Stomach (tissue), 9 donors: ENCODE results near the gene ODF2. TPM values are rescaled to one million over a fixed set of nuclear protein-coding genes. Genes with fewer than 3 reads are reported as not detected.

Experiments used
- DNase-seq, 2 donors: peaks; one replicate each; pipeline versions ENCODE4 v3.0.0 to v3.0.0-alpha.2; 2013 to 2019
- H3K27ac ChIP-seq, 5 donors: fragments of 200-600 bp in 4 of 5; sonication (generic) in 4 of 5; one replicate each; pipeline ENCODE4 v1.5.1; 2013 to 2019; ENCODE audit warnings: mild to moderate bottlenecking in 1 of 5, moderate library complexity in 1 of 5
- H3K27me3 ChIP-seq, 3 donors: fragments of 200-600 bp; sonication (generic); one replicate each; pipeline ENCODE4 v1.5.1; 2017 to 2019; ENCODE audit warnings: mixed run types in 1 of 3
- H3K36me3 ChIP-seq, 4 donors: fragments of 200-600 bp; sonication (generic); 1 replicate in 3 of 4; 2 replicates in 1 of 4; pipeline ENCODE4 v1.5.1; 2016 to 2019
- H3K4me1 ChIP-seq, 4 donors: fragments of 200-600 bp; sonication (generic); one replicate each; pipeline ENCODE4 v1.5.1; 2016 to 2019
- H3K4me3 ChIP-seq, 4 donors: fragments of 200-600 bp; sonication (generic) in 3 of 4; one replicate each; pipeline ENCODE4 v1.5.1; 2016 to 2019; ENCODE audit warnings: mild to moderate bottlenecking in 1 of 4
- H3K9me3 ChIP-seq, 4 donors: fragments of 200-600 bp; sonication (generic); one replicate each; pipeline ENCODE4 v1.5.1; 2016 to 2019
- EP300 ChIP-seq: sonication (generic); formaldehyde crosslinking; IDR thresholded peaks from one replicate; pipeline ENCODE4 v1.6.1; 2017; ENCODE audit warnings: antibody characterized with exemption
- POLR2A ChIP-seq, 4 donors: fragments of 450-650 bp; IDR thresholded peaks; one replicate each; pipeline ENCODE4 v1.6.1; 2016; ENCODE audit warnings: antibody characterized with exemption in 4 of 4, control low read depth in 2 of 4, mild to moderate bottlenecking in 1 of 4, moderate library complexity in 1 of 4
- POLR2AphosphoS5 ChIP-seq, 3 donors: sonication (generic); formaldehyde crosslinking; IDR thresholded peaks; one replicate each; pipeline ENCODE4 v1.6.1; 2016; ENCODE audit warnings: antibody characterized with exemption in 3 of 3
- WGBS, 5 donors: extraction: QIAGEN DNeasy Blood & Tissue Kit in 3 of 5; methylation state at CpG; one replicate each; pipeline versions ENCODE4 v1.1.5 to v1.1.7; 2013 to 2018; 5-methylcytosine and 5-hydroxymethylcytosine counted together
- intact Hi-C: fragments of 100-400 bp; cut with DNase I; formaldehyde crosslinking; loops from one replicate; pipeline ENCODE4 v1.15.1; 2023; ENCODE audit warnings: low total_unique reads
- polyA plus RNA-seq, 3 donors: library from polyadenylated mRNA; stranded (reverse); fragments of 200-250 nt; gene quantifications; one replicate each; pipeline ENCODE4 v1.2.3, GENCODE V29; 2013
- total RNA-seq, 5 donors: library from RNA; depleted of rRNA; stranded (reverse); fragments of >200 nt; gene quantifications; one replicate each; pipeline versions ENCODE4 v1.1.0 to v1.2.3, GENCODE V29; 2014 to 2016
- TF ChIP-seq, protein P1 (sequence below), 7 experiments: fragments of 450-650 bp in 4 of 7; fragments of 200-600 bp in 3 of 7; sonication (generic) in 3 of 7; IDR thresholded peaks; one replicate each; pipeline ENCODE4 v1.5.1; 2016 to 2019; ENCODE audit warnings: antibody characterized with exemption in 7 of 7, control low read depth in 2 of 7, mild to moderate bottlenecking in 1 of 7
- donor health status: healthy with polysubstance abuse.
- donor health status: Bipolar disorder and iron deficiency.
- donor health status: healthy.

ODF2 gene
- total and polyA plus RNA-seq, 8 donors = 7.2 to 42.4 (median 15.4) TPM

DNA sequence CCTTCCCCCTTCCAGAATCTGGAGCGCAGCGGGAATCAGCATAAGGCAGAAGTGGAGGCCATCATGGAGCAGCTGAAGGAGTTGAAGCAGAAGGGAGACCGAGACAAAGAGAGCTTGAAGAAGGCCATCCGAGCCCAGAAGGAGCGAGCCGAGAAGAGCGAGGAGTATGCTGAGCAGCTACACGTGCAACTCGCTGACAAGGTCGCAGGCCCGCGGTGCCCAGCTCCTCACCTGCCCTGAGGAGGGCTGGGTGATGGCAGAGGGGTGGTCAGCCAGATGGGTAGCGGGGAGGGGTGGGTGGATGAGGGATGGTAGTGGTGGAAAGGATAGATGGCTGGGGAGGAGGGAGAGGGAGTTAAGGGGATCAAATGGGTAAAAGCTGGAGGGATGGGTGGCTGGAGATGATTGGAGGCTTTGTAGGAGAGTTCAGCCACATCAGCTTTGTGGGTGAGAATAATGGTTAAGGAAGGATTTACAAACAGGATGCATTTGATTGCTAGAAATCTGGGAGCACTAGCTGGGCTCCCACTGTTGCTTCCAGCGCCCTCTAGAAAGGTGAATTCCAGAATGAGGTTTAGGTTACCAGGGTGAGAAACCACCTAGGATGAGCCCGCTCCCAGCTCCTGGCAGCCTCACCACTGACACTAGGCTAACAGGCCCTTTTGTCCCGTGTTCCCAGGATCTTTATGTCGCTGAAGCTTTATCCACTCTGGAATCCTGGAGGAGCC, 29.0 kb downstream of the ODF2 start:
- H3K27me3 ChIP-seq = no peaks in the 10 kb centered on the region
- WGBS, 5 donors = 93 to 95% (median 94%) methylated on average over 17 of the region's 17 CpGs
- peaks cover 58 to 100% (median 99%) of the 10 kb centered on the region in 4 donors for H3K36me3 ChIP-seq
- intact Hi-C loops = no loop called here
- no peaks in the 10 kb centered on the region for H3K9me3 ChIP-seq
- no peak for TF ChIP-seq POLR2AphosphoS5 (IDR thresholded peaks at IDR 0.05)
- TF ChIP-seq EP300 = no peak
- TF ChIP-seq, protein P1, sequence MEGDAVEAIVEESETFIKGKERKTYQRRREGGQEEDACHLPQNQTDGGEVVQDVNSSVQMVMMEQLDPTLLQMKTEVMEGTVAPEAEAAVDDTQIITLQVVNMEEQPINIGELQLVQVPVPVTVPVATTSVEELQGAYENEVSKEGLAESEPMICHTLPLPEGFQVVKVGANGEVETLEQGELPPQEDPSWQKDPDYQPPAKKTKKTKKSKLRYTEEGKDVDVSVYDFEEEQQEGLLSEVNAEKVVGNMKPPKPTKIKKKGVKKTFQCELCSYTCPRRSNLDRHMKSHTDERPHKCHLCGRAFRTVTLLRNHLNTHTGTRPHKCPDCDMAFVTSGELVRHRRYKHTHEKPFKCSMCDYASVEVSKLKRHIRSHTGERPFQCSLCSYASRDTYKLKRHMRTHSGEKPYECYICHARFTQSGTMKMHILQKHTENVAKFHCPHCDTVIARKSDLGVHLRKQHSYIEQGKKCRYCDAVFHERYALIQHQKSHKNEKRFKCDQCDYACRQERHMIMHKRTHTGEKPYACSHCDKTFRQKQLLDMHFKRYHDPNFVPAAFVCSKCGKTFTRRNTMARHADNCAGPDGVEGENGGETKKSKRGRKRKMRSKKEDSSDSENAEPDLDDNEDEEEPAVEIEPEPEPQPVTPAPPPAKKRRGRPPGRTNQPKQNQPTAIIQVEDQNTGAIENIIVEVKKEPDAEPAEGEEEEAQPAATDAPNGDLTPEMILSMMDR (IDR thresholded peaks at IDR 0.05) = no peak
- TF ChIP-seq POLR2A (IDR thresholded peaks at IDR 0.05) = no peak
- H3K4me3 ChIP-seq = no peak overlapping the region
- no peak for DNase-seq
- H3K27ac ChIP-seq = no peak overlapping the region
- no peaks in the 10 kb centered on the region for H3K4me1 ChIP-seq

DNA sequence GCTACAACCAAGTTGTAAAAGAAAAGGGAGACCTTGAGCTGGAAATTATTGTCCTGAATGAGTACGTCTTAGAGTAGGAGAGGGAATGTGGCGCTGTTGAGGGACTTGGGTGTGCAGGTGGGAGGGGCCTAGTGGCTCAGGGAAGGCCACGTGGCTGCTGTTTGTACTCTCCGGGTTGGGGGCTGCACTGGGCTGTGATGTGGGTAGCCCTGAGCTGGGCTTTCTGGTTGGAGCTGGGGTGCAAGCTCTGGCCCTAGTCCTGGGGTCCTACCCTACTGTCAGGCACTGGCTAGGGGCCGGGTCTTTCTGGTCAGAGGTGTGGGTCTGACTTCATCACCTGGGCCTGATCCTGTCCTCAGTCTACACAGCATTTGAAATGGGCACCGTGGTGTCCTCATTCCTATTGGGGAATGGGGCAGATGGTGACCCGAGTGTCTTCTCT, 29.6 kb downstream of the ODF2 start:
- no peak overlapping the region for H3K4me3 ChIP-seq
- peaks cover 53 to 100% (median 100%) of the 10 kb centered on the region in 4 donors for H3K36me3 ChIP-seq
- 76 to 87% (median 78%) methylated on average over 7 of the region's 7 CpGs for WGBS, 5 donors
- no peak for DNase-seq
- intact Hi-C loops = no loop called here
- no peaks in the 10 kb centered on the region for H3K27me3 ChIP-seq
- TF ChIP-seq EP300 = no peak
- no peak for TF ChIP-seq POLR2A (IDR thresholded peaks at IDR 0.05)
- TF ChIP-seq, protein P1 (IDR thresholded peaks at IDR 0.05) = no peak
- TF ChIP-seq POLR2AphosphoS5 (IDR thresholded peaks at IDR 0.05) = no peak
- H3K27ac ChIP-seq = no peak overlapping the region
- no peaks in the 10 kb centered on the region for H3K4me1 ChIP-seq
- no peaks in the 10 kb centered on the region for H3K9me3 ChIP-seq

DNA sequence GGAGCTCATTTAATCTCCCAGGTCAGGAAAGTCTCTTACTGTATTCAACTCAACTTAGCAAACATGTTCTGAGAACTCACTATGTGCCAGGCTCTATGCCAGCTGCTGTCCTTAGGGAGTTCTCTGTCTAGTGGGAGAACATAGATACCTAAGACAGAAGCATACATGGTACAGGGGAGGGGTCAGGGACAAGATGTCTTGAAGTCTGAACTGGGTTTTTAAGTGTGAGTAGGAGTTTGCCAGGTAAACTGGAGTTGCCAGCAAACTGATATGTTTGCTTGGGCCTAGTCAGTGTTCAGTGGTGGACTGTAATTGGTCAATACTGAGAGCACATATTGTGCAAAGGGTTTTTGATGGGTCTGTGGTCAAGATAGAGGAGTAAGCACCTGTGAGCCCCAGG, 30.4 kb downstream of the ODF2 start:
- TF ChIP-seq POLR2A (IDR thresholded peaks at IDR 0.05) (no peak), EP300 (no peak), POLR2AphosphoS5 (IDR thresholded peaks at IDR 0.05) (no peak)
- TF ChIP-seq, protein P1 (IDR thresholded peaks at IDR 0.05) = no peak
- H3K27ac ChIP-seq = no peak overlapping the region
- intact Hi-C loops = no loop called here
- H3K9me3 ChIP-seq = no peaks in the 10 kb centered on the region
- H3K4me3 ChIP-seq = no peak overlapping the region
- H3K27me3 ChIP-seq = no peaks in the 10 kb centered on the region
- peaks cover 53 to 100% (median 100%) of the 10 kb centered on the region in 4 donors for H3K36me3 ChIP-seq
- DNase-seq = no peak
- no peaks in the 10 kb centered on the region for H3K4me1 ChIP-seq

DNA sequence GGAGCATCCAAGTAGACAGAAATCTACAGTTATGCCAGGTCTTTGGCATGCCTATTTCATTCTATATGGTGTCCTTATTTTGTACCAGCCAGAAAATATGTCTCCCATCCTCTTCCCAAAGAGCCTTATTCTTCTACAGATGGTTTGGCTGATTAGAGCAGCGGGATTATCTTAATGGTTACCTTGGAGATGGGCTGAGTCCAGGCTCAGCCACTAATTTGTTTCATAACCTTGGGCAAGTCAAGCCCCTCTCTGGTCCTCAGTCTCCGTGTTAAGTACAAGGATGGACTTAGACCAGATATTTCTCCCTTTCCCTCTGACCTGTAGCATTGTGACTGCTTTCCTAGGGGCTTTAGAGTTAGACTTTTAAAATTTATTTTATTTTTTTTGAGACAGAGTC, 37.6 kb downstream of the ODF2 start:
- peaks cover 0 to 10% (median 3%) of the 10 kb centered on the region in 4 donors for H3K4me1 ChIP-seq
- intact Hi-C loops = loop anchor here (10.0 kb wide), 1 partner anchor 119 kb away; the partner anchor contains the start of gene URM1
- H3K36me3 ChIP-seq = peaks cover 33 to 98% (median 96%) of the 10 kb centered on the region in 4 donors
- no peak overlapping the region for H3K4me3 ChIP-seq
- TF ChIP-seq POLR2A (IDR thresholded peaks at IDR 0.05) (no peak), POLR2AphosphoS5 (IDR thresholded peaks at IDR 0.05) (no peak), EP300 (no peak)
- TF ChIP-seq, protein P1 (IDR thresholded peaks at IDR 0.05) = no peak
- WGBS, 5 donors = 86 to 100% (median 95%) methylated on average over 2 of the region's 2 CpGs
- H3K9me3 ChIP-seq = no peaks in the 10 kb centered on the region
- DNase-seq = no peak
- no peak overlapping the region for H3K27ac ChIP-seq
- no peaks in the 10 kb centered on the region for H3K27me3 ChIP-seq
